Stomach (tissue), 9 donors: Measurements from ENCODE around the gene PDK2. TPM values are rescaled to one million over a fixed set of nuclear protein-coding genes. Genes with fewer than 3 reads are reported as not detected.
A peak's percentile ranks its signal among the peaks of the same experiment; 100 is the strongest.

ENCODE experiments used
- DNase-seq, 2 donors: peaks; one replicate each; pipeline versions ENCODE4 v3.0.0 to v3.0.0-alpha.2; 2013 to 2019
- H3K27ac ChIP-seq, 5 donors: fragments of 200-600 bp in 4 of 5; sonication (generic) in 4 of 5; one replicate each; pipeline ENCODE4 v1.5.1; 2013 to 2019; ENCODE audit warnings: mild to moderate bottlenecking in 1 of 5, moderate library complexity in 1 of 5
- H3K27me3 ChIP-seq, 3 donors: fragments of 200-600 bp; sonication (generic); one replicate each; pipeline ENCODE4 v1.5.1; 2017 to 2019; ENCODE audit warnings: mixed run types in 1 of 3
- H3K36me3 ChIP-seq, 4 donors: fragments of 200-600 bp; sonication (generic); 1 replicate in 3 of 4; 2 replicates in 1 of 4; pipeline ENCODE4 v1.5.1; 2016 to 2019
- H3K4me1 ChIP-seq, 4 donors: fragments of 200-600 bp; sonication (generic); one replicate each; pipeline ENCODE4 v1.5.1; 2016 to 2019
- H3K4me3 ChIP-seq, 4 donors: fragments of 200-600 bp; sonication (generic) in 3 of 4; one replicate each; pipeline ENCODE4 v1.5.1; 2016 to 2019; ENCODE audit warnings: mild to moderate bottlenecking in 1 of 4
- H3K9me3 ChIP-seq, 4 donors: fragments of 200-600 bp; sonication (generic); one replicate each; pipeline ENCODE4 v1.5.1; 2016 to 2019
- CTCF ChIP-seq, 7 experiments: fragments of 450-650 bp in 4 of 7; fragments of 200-600 bp in 3 of 7; sonication (generic) in 3 of 7; IDR thresholded peaks; one replicate each; pipeline ENCODE4 v1.5.1; 2016 to 2019; ENCODE audit warnings: antibody characterized with exemption in 7 of 7, control low read depth in 2 of 7, mild to moderate bottlenecking in 1 of 7
- EP300 ChIP-seq: sonication (generic); formaldehyde crosslinking; IDR thresholded peaks from one replicate; pipeline ENCODE4 v1.6.1; 2017; ENCODE audit warnings: antibody characterized with exemption
- POLR2A ChIP-seq, 4 donors: fragments of 450-650 bp; IDR thresholded peaks; one replicate each; pipeline ENCODE4 v1.6.1; 2016; ENCODE audit warnings: antibody characterized with exemption in 4 of 4, control low read depth in 2 of 4, mild to moderate bottlenecking in 1 of 4, moderate library complexity in 1 of 4
- POLR2AphosphoS5 ChIP-seq, 3 donors: sonication (generic); formaldehyde crosslinking; IDR thresholded peaks; one replicate each; pipeline ENCODE4 v1.6.1; 2016; ENCODE audit warnings: antibody characterized with exemption in 3 of 3
- WGBS, 5 donors: extraction: QIAGEN DNeasy Blood & Tissue Kit in 3 of 5; methylation state at CpG; one replicate each; pipeline versions ENCODE4 v1.1.5 to v1.1.7; 2013 to 2018; 5-methylcytosine and 5-hydroxymethylcytosine counted together
- intact Hi-C: fragments of 100-400 bp; cut with DNase I; formaldehyde crosslinking; loops from one replicate; pipeline ENCODE4 v1.15.1; 2023; ENCODE audit warnings: low total_unique reads
- polyA plus RNA-seq, 3 donors: library from polyadenylated mRNA; stranded (reverse); fragments of 200-250 nt; gene quantifications; one replicate each; pipeline ENCODE4 v1.2.3, GENCODE V29; 2013
- total RNA-seq, 5 donors: library from RNA; depleted of rRNA; stranded (reverse); fragments of >200 nt; gene quantifications; one replicate each; pipeline versions ENCODE4 v1.1.0 to v1.2.3, GENCODE V29; 2014 to 2016
- donor health status: healthy with polysubstance abuse.
- donor health status: Bipolar disorder and iron deficiency.
- donor health status: healthy.

The PDK2 gene
- total and polyA plus RNA-seq, 8 donors, result 4.6 to 255 (median 20.4) TPM

- peaks cover 56 to 67% (median 64%) of the 10 kb centered on the region in 4 donors for H3K36me3 ChIP-seq
- TF ChIP-seq POLR2AphosphoS5 (IDR thresholded peaks at IDR 0.05) (no peak), POLR2A (IDR thresholded peaks at IDR 0.05) (no peak), CTCF (IDR thresholded peaks at IDR 0.05) (no peak), EP300 (no peak)
- WGBS, 5 donors, result 84 to 88% (median 86%) methylated on average over 6 to 16 of the region's 16 CpGs
- intact Hi-C loops, result no loop called here
- no peaks in the 10 kb centered on the region for H3K9me3 ChIP-seq
- peaks cover 22 to 46% (median 33%) of the 10 kb centered on the region in 4 donors for H3K4me1 ChIP-seq
- no peak overlapping the region for H3K4me3 ChIP-seq
- no peak for DNase-seq
- H3K27ac ChIP-seq, result no peak overlapping the region
- H3K27me3 ChIP-seq, result peaks cover 0 to 6% (median 6%) of the 10 kb centered on the region in 3 donors
Observed at GRCh38 chr17:50135316-50136095, 40.4 kb downstream of the PDK2 start.

GRCh38 chr17:50136096-50136687, 41.0 kb downstream of the PDK2 start:
- intact Hi-C loops, result no loop called here
- H3K4me1 ChIP-seq, result peaks cover 20 to 47% (median 33%) of the 10 kb centered on the region in 4 donors
- DNase-seq, result no peak
- TF ChIP-seq CTCF (IDR thresholded peaks at IDR 0.05) (no peak), POLR2A (IDR thresholded peaks at IDR 0.05) (no peak), POLR2AphosphoS5 (IDR thresholded peaks at IDR 0.05) (no peak), EP300 (no peak)
- no peak overlapping the region for H3K4me3 ChIP-seq
- no peaks in the 10 kb centered on the region for H3K27me3 ChIP-seq
- WGBS, 5 donors, result 91 to 96% (median 91%) methylated on average over 8 to 11 of the region's 11 CpGs
- no peaks in the 10 kb centered on the region for H3K9me3 ChIP-seq
- peaks cover 63 to 74% (median 71%) of the 10 kb centered on the region in 4 donors for H3K36me3 ChIP-seq
- no peak overlapping the region for H3K27ac ChIP-seq

GRCh38 chr17:50137042-50137441, 41.9 kb downstream of the PDK2 start:
- Histone ChIP-seq H3K4me1 (peaks cover 20 to 49% (median 33%) of the 10 kb centered on the region in 4 donors), H3K9me3 (no peaks in the 10 kb centered on the region), H3K27me3 (no peaks in the 10 kb centered on the region), H3K36me3 (peaks cover 69 to 82% (median 80%) of the 10 kb centered on the region in 4 donors), H3K4me3 (no peak overlapping the region), H3K27ac (no peak overlapping the region)
- no peak for DNase-seq
- intact Hi-C loops, result no loop called here
- TF ChIP-seq POLR2AphosphoS5 (IDR thresholded peaks at IDR 0.05) (no peak), POLR2A (IDR thresholded peaks at IDR 0.05) (no peak), EP300 (no peak), CTCF (IDR thresholded peaks at IDR 0.05) (no peak)
- WGBS, 5 donors, result 90 to 97% (median 92%) methylated on average over 4 of the region's 4 CpGs

GRCh38 chr17:50139185-50139783, 44.1 kb downstream of the PDK2 start:
- 86 to 93% (median 90%) methylated on average over 15 of the region's 15 CpGs for WGBS, 5 donors
- no peak for DNase-seq
- H3K9me3 ChIP-seq, result no peaks in the 10 kb centered on the region
- H3K27me3 ChIP-seq, result no peaks in the 10 kb centered on the region
- H3K27ac ChIP-seq, result peak overlapping the region in 1 of 5 donors; percentile 60
- H3K36me3 ChIP-seq, result peaks cover 84 to 100% (median 100%) of the 10 kb centered on the region in 4 donors
- H3K4me1 ChIP-seq, result peaks cover 6 to 46% (median 25%) of the 10 kb centered on the region in 4 donors
- intact Hi-C loops, result no loop called here
- no peak for TF ChIP-seq POLR2AphosphoS5 (IDR thresholded peaks at IDR 0.05)
- TF ChIP-seq EP300, result no peak
- TF ChIP-seq CTCF (IDR thresholded peaks at IDR 0.05), result no peak
- no peak for TF ChIP-seq POLR2A (IDR thresholded peaks at IDR 0.05)
- H3K4me3 ChIP-seq, result no peak overlapping the region
